ENCODE results near the gene GCGR. TPM values are rescaled to one million over a fixed set of nuclear protein-coding genes. Genes with fewer than 3 reads are reported as not detected.
A peak's percentile ranks its signal among the peaks of the same experiment; 100 is the strongest.

The GCGR gene
- not detected for total RNA-seq
- long read RNA-seq = 0 reads

- no peak within 1 kb of the TSS for H3K27ac ChIP-seq
- DNase-seq = no peak
- H3K36me3 ChIP-seq = no peaks in the 10 kb centered on the region
- H3K9me3 ChIP-seq = no peaks in the 10 kb centered on the region
- TF ChIP-seq CTCF (IDR thresholded peaks at IDR 0.05) = no peak
- peaks cover 78% of the 10 kb centered on the region for H3K27me3 ChIP-seq (ENCODE audit: low read depth)
- H3K4me1 ChIP-seq = peaks cover 10% of the 10 kb centered on the region
- no peak within 1 kb of the TSS for H3K4me3 ChIP-seq
- intact Hi-C loops (cut with DNase I) = no loop called here
- no peak for ATAC-seq
Observed at GRCh38 chr17:81803728-81804558, at the start of gene GCGR. Gene GCGR, plus strand, starts transcription at chr17:81804150. Its CDS starts 4,869 bp downstream, at chr17:81809019.

- Histone ChIP-seq H3K36me3 (no peaks in the 10 kb centered on the region), H3K4me1 (no peaks in the 10 kb centered on the region), H3K27ac (no peak overlapping the region), H3K4me3 (no peak overlapping the region), H3K9me3 (no peaks in the 10 kb centered on the region), H3K27me3 (ENCODE audit: low read depth) (no peaks in the 10 kb centered on the region)
- intact Hi-C loops (cut with DNase I) = no loop called here
- no peak for DNase-seq
- ATAC-seq = peak in 1 of 2 donors; percentile 11
- TF ChIP-seq CTCF (IDR thresholded peaks at IDR 0.05) = no peak
Observed at GRCh38 chr17:81792675-81793615, 11.0 kb upstream of the GCGR start.

- H3K4me3 ChIP-seq = no peak overlapping the region
- no peaks in the 10 kb centered on the region for H3K9me3 ChIP-seq
- DNase-seq = no peak
- peak; percentile 13 to 14 for ATAC-seq
- H3K36me3 ChIP-seq = no peaks in the 10 kb centered on the region
- no peaks in the 10 kb centered on the region for H3K4me1 ChIP-seq
- no peaks in the 10 kb centered on the region for H3K27me3 ChIP-seq (ENCODE audit: low read depth)
- H3K27ac ChIP-seq = no peak overlapping the region
- intact Hi-C loops (cut with DNase I) = no loop called here
- no peak for TF ChIP-seq CTCF (IDR thresholded peaks at IDR 0.05)
Observed at GRCh38 chr17:81794074-81794476, 9.9 kb upstream of the GCGR start.

GRCh38 chr17:81794509-81794908, 9.4 kb upstream of the GCGR start:
- Histone ChIP-seq H3K4me3 (no peak overlapping the region), H3K36me3 (no peaks in the 10 kb centered on the region), H3K4me1 (no peaks in the 10 kb centered on the region), H3K27me3 (ENCODE audit: low read depth) (no peaks in the 10 kb centered on the region), H3K9me3 (no peaks in the 10 kb centered on the region), H3K27ac (no peak overlapping the region)
- no peak for TF ChIP-seq CTCF (IDR thresholded peaks at IDR 0.05)
- ATAC-seq (peak; percentile 96 to 97), DNase-seq (peak; percentile 73)
- intact Hi-C loops (cut with DNase I) = no loop called here

- intact Hi-C loops (cut with DNase I) = no loop called here
- Histone ChIP-seq H3K4me3 (no peak overlapping the region), H3K9me3 (no peaks in the 10 kb centered on the region), H3K36me3 (no peaks in the 10 kb centered on the region), H3K27me3 (ENCODE audit: low read depth) (peaks cover 55% of the 10 kb centered on the region), H3K4me1 (peaks cover 10% of the 10 kb centered on the region), H3K27ac (no peak overlapping the region)
- TF ChIP-seq CTCF (IDR thresholded peaks at IDR 0.05) = no peak
- no peak for ATAC-seq
- no peak for DNase-seq
Observed at GRCh38 chr17:81801327-81801726, 2.6 kb upstream of the GCGR start.

All from lower lobe of right lung (tissue), 2 donors.